ENCODE data around the gene ACOT4. TPM values are rescaled to one million over a fixed set of nuclear protein-coding genes. Genes with fewer than 3 reads are reported as not detected.
"Not testable (repeated sequence)": the region's sequence is repeated elsewhere in the genome, so short reads cannot be mapped to it uniquely, and the experiment has no call there.

ACOT4 gene, protein sequence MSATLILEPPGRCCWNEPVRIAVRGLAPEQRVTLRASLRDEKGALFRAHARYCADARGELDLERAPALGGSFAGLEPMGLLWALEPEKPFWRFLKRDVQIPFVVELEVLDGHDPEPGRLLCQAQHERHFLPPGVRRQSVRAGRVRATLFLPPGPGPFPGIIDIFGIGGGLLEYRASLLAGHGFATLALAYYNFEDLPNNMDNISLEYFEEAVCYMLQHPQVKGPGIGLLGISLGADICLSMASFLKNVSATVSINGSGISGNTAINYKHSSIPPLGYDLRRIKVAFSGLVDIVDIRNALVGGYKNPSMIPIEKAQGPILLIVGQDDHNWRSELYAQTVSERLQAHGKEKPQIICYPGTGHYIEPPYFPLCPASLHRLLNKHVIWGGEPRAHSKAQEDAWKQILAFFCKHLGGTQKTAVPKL
- total RNA-seq (2014; rRNA removed): 3.9 and 5.1 TPM in 2 replicates
- percentile 48 among the genes with signal in this experiment for Bru-seq, nascent RNA
- BruChase-seq, experiment 1, labeled RNA remaining after a 6-hour chase: percentile 49 among the genes with signal in this experiment
- BruChase-seq, experiment 2, labeled RNA remaining after a 2-hour chase: percentile 44 among the genes with signal in this experiment
- long read RNA-seq, partial matches to known transcripts: 1 of 8 reads
- long read RNA-seq, other reads (novel, unspliced or antisense): 3 of 8 reads

- H3K79me2 ChIP-seq (ENCODE audit: low read length): no peaks in the 10 kb centered on the region
- peak within 1 kb of the TSS; percentile 72 for H3K4me3 ChIP-seq (ENCODE audit: low read length)
- H4K20me1 ChIP-seq (ENCODE audit: low read length): no peaks in the 10 kb centered on the region
- peak within 1 kb of the TSS; percentile 87 for H3K4me2 ChIP-seq (ENCODE audit: low read length)
- no peaks in the 10 kb centered on the region; the same call in 1 of the 2 replicates for H3K4me1 ChIP-seq (ENCODE audit: insufficient read depth, low read length)
- no peaks in the 10 kb centered on the region for H3K36me3 ChIP-seq (ENCODE audit: low read depth, low read length)
- no peaks in the 10 kb centered on the region for H3K27me3 ChIP-seq (ENCODE audit: low read length)
- intact Hi-C loops (cut with micrococcal nuclease): no loop called here
- no peaks in the 10 kb centered on the region for H3F3A ChIP-seq (ENCODE audit: low read length, unreplicated experiment)
- no peaks in the 10 kb centered on the region for H3K9me3 ChIP-seq (ENCODE audit: low read length)
- ChIA-PET POLR2A (ENCODE audit: unreplicated experiment) (interaction anchor here (0.6 kb wide), 2 partner anchors 41 to 122 kb away, joined by 4 to 7 read pairs; no protein-coding TSS in a partner anchor), CTCF (interaction anchor here (0.6 kb wide), 1 partner anchor 1092 kb away, joined by 3 read pairs; no protein-coding TSS in a partner anchor)
- peak within 1 kb of the TSS; percentile 28 for H3K9ac ChIP-seq (ENCODE audit: low read length)
- ATAC-seq (peak; percentile 94), DNase-seq (peak; percentile 65)
- H3K27ac ChIP-seq (ENCODE audit: low read length): no peak within 1 kb of the TSS
- H3K9me2 ChIP-seq (replicated peaks; ENCODE audit: low read length): no peaks in the 10 kb centered on the region
- H2AFZ ChIP-seq (ENCODE audit: low read length): peak within 1 kb of the TSS; percentile 92
- BruUV-seq (replicated peaks): TSS peak; percentile 66
- TF ChIP-seq EZH2 (IDR thresholded peaks at IDR 0.05; ENCODE audit: low read length, unreplicated experiment) (no peak), EZH2phosphoT487 (IDR thresholded peaks at IDR 0.05; ENCODE audit: borderline replicate concordance, low read length) (peak; percentile 98), CTCF (conservative IDR thresholded peaks at IDR 0.05; ENCODE audit: low read depth, low read length) (0 out of 2 replicates have a peak, but pooled peaks have one; percentile 10)
These were observed at the start of gene ACOT4 for GRCh38 chr14:73591690-73592449. Gene ACOT4, plus strand, starts transcription at chr14:73591873. Its CDS starts 87 bp downstream, at chr14:73591960.

GRCh38 chr14:73542961-73543360 lies 48.7 kb upstream of the ACOT4 start:
- H4K20me1 ChIP-seq (ENCODE audit: low read length); POLR2A ChIA-PET (ENCODE audit: unreplicated experiment); BruUV-seq (replicated peaks): not testable (repeated sequence)

DNA sequence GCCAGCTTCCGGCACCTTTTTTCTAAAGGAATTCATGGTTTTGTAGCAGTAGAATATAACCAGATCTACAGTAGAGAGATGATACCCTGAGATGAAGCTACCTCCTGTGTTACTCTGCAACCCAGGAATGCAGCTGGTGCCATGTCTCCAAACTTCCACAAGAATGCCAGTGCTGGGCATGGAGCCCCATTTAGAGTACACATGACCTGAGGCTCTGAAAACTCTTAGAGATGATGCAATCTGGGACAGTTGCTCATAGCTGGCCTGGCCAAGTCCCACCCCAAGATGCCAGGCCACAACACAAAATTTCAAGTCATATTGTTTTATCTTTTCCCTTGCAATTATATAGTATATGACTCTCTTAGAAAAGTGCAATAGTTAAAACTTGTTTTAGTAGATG lies 46.3 kb upstream of the ACOT4 start:
- H2AFZ ChIP-seq (ENCODE audit: low read length); H3K79me2 ChIP-seq (ENCODE audit: low read length); H3K9ac ChIP-seq (ENCODE audit: low read length); BruUV-seq (replicated peaks); H3K9me2 ChIP-seq (replicated peaks; ENCODE audit: low read length); CTCF ChIA-PET; H3K9me3 ChIP-seq (ENCODE audit: low read length); H3K36me3 ChIP-seq (ENCODE audit: low read depth, low read length); POLR2A ChIA-PET (ENCODE audit: unreplicated experiment); H3K27me3 ChIP-seq (ENCODE audit: low read length); H4K20me1 ChIP-seq (ENCODE audit: low read length); H3K4me3 ChIP-seq (ENCODE audit: low read length); H3K4me2 ChIP-seq (ENCODE audit: low read length); intact Hi-C loops (cut with micrococcal nuclease); H3F3A ChIP-seq (ENCODE audit: low read length, unreplicated experiment); H3K4me1 ChIP-seq (ENCODE audit: insufficient read depth, low read length); DNase-seq; H3K27ac ChIP-seq (ENCODE audit: low read length): not testable (repeated sequence)
- peak; percentile 80 for ATAC-seq

More at GRCh38 chr14:73542961-73543360, 48.7 kb upstream of the ACOT4 start:
- H3K4me2 ChIP-seq (ENCODE audit: low read length); H3K79me2 ChIP-seq (ENCODE audit: low read length); H3F3A ChIP-seq (ENCODE audit: low read length, unreplicated experiment); CTCF ChIA-PET; intact Hi-C loops (cut with micrococcal nuclease); H3K4me1 ChIP-seq (ENCODE audit: insufficient read depth, low read length); H3K9me2 ChIP-seq (replicated peaks; ENCODE audit: low read length); DNase-seq; ATAC-seq; H2AFZ ChIP-seq (ENCODE audit: low read length); H3K27me3 ChIP-seq (ENCODE audit: low read length); H3K36me3 ChIP-seq (ENCODE audit: low read depth, low read length); H3K9ac ChIP-seq (ENCODE audit: low read length); H3K27ac ChIP-seq (ENCODE audit: low read length); H3K4me3 ChIP-seq (ENCODE audit: low read length); H3K9me3 ChIP-seq (ENCODE audit: low read length): not testable (repeated sequence)

DNA sequence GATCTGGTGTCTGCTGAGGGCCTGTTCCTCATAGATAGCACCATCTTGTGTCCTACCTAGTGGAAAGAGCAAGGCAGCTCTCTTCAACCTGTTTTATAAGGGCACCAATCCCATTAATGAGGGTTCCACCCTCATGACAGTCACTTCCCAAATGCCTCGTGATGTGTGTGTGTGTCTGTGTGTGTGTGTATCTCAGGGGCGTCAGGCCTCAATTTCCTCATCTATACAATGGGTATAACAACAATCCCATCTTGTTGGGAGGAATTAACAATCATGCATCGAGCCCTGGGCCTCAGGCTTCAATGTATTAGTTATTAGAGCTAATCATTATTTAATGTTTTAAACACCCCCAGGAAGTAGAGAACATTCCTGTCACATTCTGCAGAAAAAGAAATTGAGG lies 42.6 kb upstream of the ACOT4 start:
- DNase-seq; BruUV-seq (replicated peaks); ATAC-seq; H3K9me2 ChIP-seq (replicated peaks; ENCODE audit: low read length); H3K79me2 ChIP-seq (ENCODE audit: low read length); CTCF ChIA-PET; H3K9me3 ChIP-seq (ENCODE audit: low read length); intact Hi-C loops (cut with micrococcal nuclease); H3K36me3 ChIP-seq (ENCODE audit: low read depth, low read length); POLR2A ChIA-PET (ENCODE audit: unreplicated experiment); H3K27me3 ChIP-seq (ENCODE audit: low read length); H3F3A ChIP-seq (ENCODE audit: low read length, unreplicated experiment); H4K20me1 ChIP-seq (ENCODE audit: low read length); H3K9ac ChIP-seq (ENCODE audit: low read length); H3K4me2 ChIP-seq (ENCODE audit: low read length); H3K4me1 ChIP-seq (ENCODE audit: insufficient read depth, low read length); H3K4me3 ChIP-seq (ENCODE audit: low read length); H3K27ac ChIP-seq (ENCODE audit: low read length); H2AFZ ChIP-seq (ENCODE audit: low read length): not testable (repeated sequence)

DNA sequence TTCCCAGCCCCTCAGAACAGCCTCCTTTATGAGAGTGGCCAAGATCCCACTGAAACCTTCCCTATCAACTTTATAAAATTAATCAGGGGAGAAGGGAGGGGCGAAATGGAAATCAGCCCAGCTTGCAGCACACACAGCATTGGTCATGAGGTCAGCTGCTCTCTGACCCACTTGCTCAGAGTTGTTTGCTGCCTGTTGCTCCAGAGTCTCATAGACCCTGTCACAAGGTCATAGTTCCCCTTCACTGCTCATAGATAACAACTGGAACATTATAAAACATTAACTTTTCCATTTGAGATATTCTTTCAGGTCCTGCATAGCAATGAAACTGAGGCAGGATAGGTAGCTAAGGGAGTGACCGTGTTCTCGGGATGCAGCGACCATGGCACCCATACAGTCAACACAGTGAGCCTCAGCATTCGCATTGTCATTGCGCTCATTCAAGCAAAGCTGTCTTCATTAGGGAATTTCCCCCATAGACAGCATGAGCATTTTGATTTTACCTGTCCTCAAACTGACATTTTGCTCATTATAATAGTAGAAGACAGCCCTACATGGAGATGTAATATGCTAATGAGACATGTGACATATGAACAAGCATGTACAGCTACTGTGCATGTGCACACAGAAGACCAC lies 41.7 kb upstream of the ACOT4 start:
- H3K4me3 ChIP-seq (ENCODE audit: low read length); ATAC-seq; H2AFZ ChIP-seq (ENCODE audit: low read length); H3F3A ChIP-seq (ENCODE audit: low read length, unreplicated experiment); POLR2A ChIA-PET (ENCODE audit: unreplicated experiment); H3K9ac ChIP-seq (ENCODE audit: low read length); H3K9me3 ChIP-seq (ENCODE audit: low read length); H3K4me2 ChIP-seq (ENCODE audit: low read length); H3K27me3 ChIP-seq (ENCODE audit: low read length); H3K27ac ChIP-seq (ENCODE audit: low read length); H3K4me1 ChIP-seq (ENCODE audit: insufficient read depth, low read length); H4K20me1 ChIP-seq (ENCODE audit: low read length); CTCF ChIA-PET; H3K36me3 ChIP-seq (ENCODE audit: low read depth, low read length); intact Hi-C loops (cut with micrococcal nuclease); H3K79me2 ChIP-seq (ENCODE audit: low read length); DNase-seq; H3K9me2 ChIP-seq (replicated peaks; ENCODE audit: low read length); BruUV-seq (replicated peaks): not testable (repeated sequence)

Measured in PC-3 (cell line).